HepG2 (cell line): ENCODE results near the gene TTLL7.

Source experiments
- CTCF ChIP-seq: sonication (generic); formaldehyde crosslinking; IDR thresholded peaks from 2 replicates; pipeline ENCODE4 v1.5.0; 2020; ENCODE audit warnings: mild to moderate bottlenecking, missing genetic modification reagents, moderate library complexity
- FIP1L1 ChIP-seq: fragments of 200-400 bp; formaldehyde crosslinking; IDR thresholded peaks from 2 replicates; pipeline ENCODE4 v1.6.1; 2018; ENCODE audit warnings: low read depth, mild to moderate bottlenecking, low read length, moderate library complexity, borderline replicate concordance; ENCODE audit not compliant: insufficient read depth
- HMG20B ChIP-seq: conservative IDR thresholded peaks from 2 replicates; pipeline ENCODE4 v1.6.1; 2016; ENCODE audit warnings: missing genetic modification reagents, missing compliant biosample characterization
- HNRNPK ChIP-seq: fragments of 200-400 bp; formaldehyde crosslinking; IDR thresholded peaks from 2 replicates; pipeline ENCODE4 v1.6.1; 2018; ENCODE audit warnings: low read length, low read depth, moderate library complexity, mild to moderate bottlenecking; ENCODE audit not compliant: poor library complexity, severe bottlenecking
- JUN ChIP-seq: sonication (generic); formaldehyde crosslinking; IDR thresholded peaks from 2 replicates; pipeline ENCODE4 v1.4.0; 2020; ENCODE audit warnings: mild to moderate bottlenecking, missing genetic modification reagents
- MBNL3 ChIP-seq: fragments of 250-450 bp; sonication (Bioruptor Pico); conservative IDR thresholded peaks from 2 replicates; pipeline ENCODE4 v1.8.0; 2022; ENCODE audit warnings: mild to moderate bottlenecking, inconsistent platforms
- MNT ChIP-seq: fragments of 450-650 bp; IDR thresholded peaks from 2 replicates; pipeline ENCODE4 v1.6.1; 2016
- RNF2 ChIP-seq: fragments of 450-650 bp; conservative IDR thresholded peaks from 2 replicates; pipeline ENCODE4 v1.6.1; 2016; ENCODE audit warnings: low read depth
- SMC3 ChIP-seq: IDR thresholded peaks from 2 replicates; pipeline ENCODE4 v1.6.1; 2011; ENCODE audit warnings: low read length, improper control_type of control experiment
- STAT6 ChIP-seq: sonication (generic); formaldehyde crosslinking; IDR thresholded peaks from 2 replicates; pipeline ENCODE4 v1.4.0; 2020; ENCODE audit warnings: missing genetic modification reagents, mild to moderate bottlenecking, borderline replicate concordance
- ZGPAT ChIP-seq: IDR thresholded peaks from 2 replicates; pipeline ENCODE4 v1.6.1; 2016; ENCODE audit warnings: mild to moderate bottlenecking

GRCh38 chr1:83854456-83854855, 144.5 kb downstream of the TTLL7 start:
- no peak for TF ChIP-seq HNRNPK
- TF ChIP-seq RNF2: no peak
- TF ChIP-seq SMC3: no peak
- no peak for TF ChIP-seq STAT6 (CRISPR knock-in tag)
- TF ChIP-seq ZGPAT: no peak
- no peak for TF ChIP-seq HMG20B (CRISPR knock-in tag)
- TF ChIP-seq CTCF (CRISPR knock-in tag): no peak
- TF ChIP-seq MNT: no peak
- TF ChIP-seq FIP1L1: no peak
- TF ChIP-seq MBNL3 (CRISPR knock-in tag): no peak
- no peak for TF ChIP-seq JUN
